Liver (tissue), 9 donors: ENCODE results near the gene SRPX. TPM values are rescaled to one million over a fixed set of nuclear protein-coding genes. Genes with fewer than 3 reads are reported as not detected.

Source experiments
- DNase-seq: peaks from one replicate; pipeline ENCODE4 v3.0.0-alpha.2; 2017; ENCODE audit warnings: low spot score
- H3K27ac ChIP-seq, 2 donors: one replicate each; pipeline ENCODE4 v1.7.0; 2013; ENCODE audit warnings: inconsistent platforms in 2 of 2, low read length in 2 of 2, control low read depth in 1 of 2, low read depth in 1 of 2, mild to moderate bottlenecking in 1 of 2
- H3K27me3 ChIP-seq, 4 donors: one replicate each; pipeline versions ENCODE4 v1.6.1 to v1.7.0; 2013; ENCODE audit warnings: low read length in 3 of 4, inconsistent platforms in 1 of 4, mild to moderate bottlenecking in 1 of 4, moderate library complexity in 1 of 4; ENCODE audit not compliant: control insufficient read depth in 4 of 4, insufficient read depth in 4 of 4
- H3K36me3 ChIP-seq, 4 donors: one replicate each; pipeline versions ENCODE4 v1.6.1 to v1.7.0; 2013; ENCODE audit warnings: low read length in 3 of 4, mild to moderate bottlenecking in 3 of 4, low read depth in 1 of 4, moderate library complexity in 1 of 4; ENCODE audit not compliant: control insufficient read depth in 4 of 4, insufficient read depth in 3 of 4
- H3K4me1 ChIP-seq, 4 donors: one replicate each; pipeline versions ENCODE4 v1.6.1 to v1.7.0; 2013; ENCODE audit warnings: low read length in 3 of 4, mild to moderate bottlenecking in 3 of 4, moderate library complexity in 1 of 4; ENCODE audit not compliant: control insufficient read depth in 4 of 4, insufficient read depth in 4 of 4
- H3K4me3 ChIP-seq, 3 donors: one replicate each; pipeline versions ENCODE4 v1.6.1 to v1.7.0; 2013; ENCODE audit warnings: low read length in 3 of 3, control low read depth in 1 of 3, low read depth in 1 of 3, mild to moderate bottlenecking in 1 of 3
- H3K9ac ChIP-seq, 2 donors: one replicate each; pipeline ENCODE4 v1.7.0; 2013; ENCODE audit warnings: low read length in 2 of 2, mild to moderate bottlenecking in 2 of 2, moderate library complexity in 2 of 2, control low read depth in 1 of 2, low read depth in 1 of 2
- H3K9me3 ChIP-seq, 4 donors: one replicate each; pipeline versions ENCODE4 v1.6.1 to v1.7.0; 2013; ENCODE audit warnings: low read length in 3 of 4; ENCODE audit not compliant: control insufficient read depth in 4 of 4
- ATF3 ChIP-seq: IDR thresholded peaks from 2 replicates; pipeline ENCODE4 v1.6.1; 2016; ENCODE audit warnings: antibody characterized with exemption
- EGR1 ChIP-seq, 2 donors: IDR thresholded peaks; 2 replicates each; pipeline ENCODE4 v1.6.1; 2016 to 2018; ENCODE audit warnings: antibody characterized with exemption in 2 of 2, low read depth in 2 of 2
- FOXA1 ChIP-seq: IDR thresholded peaks from 2 replicates; pipeline ENCODE4 v1.6.1; 2016; ENCODE audit warnings: antibody characterized with exemption
- FOXA2 ChIP-seq: IDR thresholded peaks from 2 replicates; pipeline ENCODE4 v1.6.1; 2016; ENCODE audit warnings: antibody characterized with exemption
- GABPA ChIP-seq, 2 donors: IDR thresholded peaks in 1 of 2; conservative IDR thresholded peaks in 1 of 2; 2 replicates each; pipeline ENCODE4 v1.6.1; 2016; ENCODE audit warnings: antibody characterized with exemption in 2 of 2, mild to moderate bottlenecking in 1 of 2, moderate library complexity in 1 of 2
- HNF4A ChIP-seq, 2 donors: conservative IDR thresholded peaks; 2 replicates each; pipeline ENCODE4 v1.6.1; 2016; ENCODE audit warnings: antibody characterized with exemption in 2 of 2, mild to moderate bottlenecking in 2 of 2
- HNF4G ChIP-seq: IDR thresholded peaks from 2 replicates; pipeline ENCODE4 v1.6.1; 2016; ENCODE audit warnings: antibody characterized with exemption
- JUND ChIP-seq, 2 donors: IDR thresholded peaks; 2 replicates each; pipeline ENCODE4 v1.6.1; 2016; ENCODE audit warnings: antibody characterized with exemption in 2 of 2
- NR2F2 ChIP-seq: IDR thresholded peaks from 2 replicates; pipeline ENCODE4 v1.6.1; 2016; ENCODE audit warnings: antibody characterized with exemption
- RAD21 ChIP-seq, 2 donors: IDR thresholded peaks; 2 replicates each; pipeline ENCODE4 v1.6.1; 2016; ENCODE audit warnings: antibody characterized with exemption in 2 of 2, mild to moderate bottlenecking in 2 of 2
- REST ChIP-seq: IDR thresholded peaks from 2 replicates; pipeline ENCODE4 v1.6.1; 2016; ENCODE audit warnings: antibody characterized with exemption, mild to moderate bottlenecking
- RXRA ChIP-seq, 2 donors: IDR thresholded peaks; 2 replicates each; pipeline ENCODE4 v1.6.1; 2017 to 2018; ENCODE audit warnings: antibody characterized with exemption in 2 of 2, mild to moderate bottlenecking in 1 of 2
- SP1 ChIP-seq: IDR thresholded peaks from 2 replicates; pipeline ENCODE4 v1.6.1; 2018; ENCODE audit warnings: antibody characterized with exemption, mild to moderate bottlenecking
- TAF1 ChIP-seq: conservative IDR thresholded peaks from 2 replicates; pipeline ENCODE4 v1.6.1; 2016; ENCODE audit warnings: antibody characterized with exemption, mild to moderate bottlenecking
- YY1 ChIP-seq: IDR thresholded peaks from 2 replicates; pipeline ENCODE4 v1.6.1; 2016; ENCODE audit warnings: antibody characterized with exemption, mild to moderate bottlenecking
- ZBTB33 ChIP-seq: IDR thresholded peaks from 2 replicates; pipeline ENCODE4 v1.6.1; 2016; ENCODE audit warnings: antibody characterized with exemption
- WGBS: extraction: QIAGEN DNeasy Blood & Tissue Kit; methylation state at CpG from one replicate; pipeline ENCODE4 v1.1.7; 2013; 5-methylcytosine and 5-hydroxymethylcytosine counted together
- polyA plus RNA-seq, 2 donors: library from polyadenylated mRNA; stranded (reverse) in 1 of 2; unstranded in 1 of 2; fragments of 200-250 nt in 1 of 2; fragments of >200 nt in 1 of 2; fragmentation: Nextera tagmentation in 1 of 2; extraction: Ambion mirVana in 1 of 2; gene quantifications; one replicate each; pipeline versions ENCODE4 v1.2.1 to v1.2.3, GENCODE V29; 2013 to 2015
- total RNA-seq, 2 donors: library from RNA; depleted of rRNA; stranded (reverse); fragments of >200 nt; gene quantifications; one replicate each; pipeline ENCODE4 v1.2.3, GENCODE V29; 2014
- TF ChIP-seq, protein P1 (sequence below): fragments of 150-350 bp; IDR thresholded peaks from 2 replicates; pipeline ENCODE4 v1.5.1; 2017; ENCODE audit warnings: improper control_type of control experiment, low read depth, low read length; ENCODE audit not compliant: missing input control
- TF ChIP-seq, protein P2 (sequence below): IDR thresholded peaks from 2 replicates; pipeline ENCODE4 v1.6.1; 2016; ENCODE audit warnings: antibody characterized with exemption
- donor health status: healthy.
- donor health status: healthy.
- donor health status: healthy.
- donor health status: healthy.
- donor health status: healthy.

Gene SRPX
- total and polyA plus RNA-seq, 4 donors, result 4.9 to 15.3 (median 10.3) TPM

DNA sequence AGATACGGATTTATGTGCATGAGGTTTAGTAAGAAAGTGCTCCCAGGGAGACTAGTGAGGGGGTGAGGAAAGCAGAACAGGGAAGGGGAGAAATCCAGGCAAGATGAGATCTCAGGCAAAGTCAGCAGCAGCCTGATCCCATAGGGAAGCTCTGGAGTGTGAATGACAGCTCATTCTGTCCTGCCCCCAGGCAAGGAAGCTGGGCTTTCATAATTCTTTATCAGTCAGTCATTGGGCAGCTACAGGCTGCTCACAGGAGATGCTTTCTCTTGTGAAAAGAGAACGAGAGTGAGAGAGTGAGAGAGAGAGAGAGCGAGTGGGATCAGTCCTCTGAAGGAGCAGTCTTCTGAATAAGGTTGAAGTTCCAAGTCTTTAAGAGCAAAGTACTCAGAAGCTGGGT, 48.1 kb downstream of the SRPX start:
- Histone ChIP-seq H3K4me3 (no peak overlapping the region), H3K9me3 (no peaks in the 10 kb centered on the region), H3K9ac (no peak overlapping the region), H3K27me3 (no peaks in the 10 kb centered on the region), H3K36me3 (no peaks in the 10 kb centered on the region), H3K27ac (no peak overlapping the region), H3K4me1 (no peaks in the 10 kb centered on the region)
- no peak for DNase-seq
- no peak for TF ChIP-seq JUND (IDR thresholded peaks at IDR 0.05)
- no peak for TF ChIP-seq FOXA1
- TF ChIP-seq ZBTB33, result no peak
- TF ChIP-seq HNF4A (conservative IDR thresholded peaks at IDR 0.05), result no peak
- no peak for TF ChIP-seq RAD21 (IDR thresholded peaks at IDR 0.05)
- TF ChIP-seq GABPA (IDR thresholded peaks at IDR 0.05 in 1 of 2, conservative IDR thresholded peaks at IDR 0.05 in 1 of 2), result no peak
- TF ChIP-seq, protein P1, sequence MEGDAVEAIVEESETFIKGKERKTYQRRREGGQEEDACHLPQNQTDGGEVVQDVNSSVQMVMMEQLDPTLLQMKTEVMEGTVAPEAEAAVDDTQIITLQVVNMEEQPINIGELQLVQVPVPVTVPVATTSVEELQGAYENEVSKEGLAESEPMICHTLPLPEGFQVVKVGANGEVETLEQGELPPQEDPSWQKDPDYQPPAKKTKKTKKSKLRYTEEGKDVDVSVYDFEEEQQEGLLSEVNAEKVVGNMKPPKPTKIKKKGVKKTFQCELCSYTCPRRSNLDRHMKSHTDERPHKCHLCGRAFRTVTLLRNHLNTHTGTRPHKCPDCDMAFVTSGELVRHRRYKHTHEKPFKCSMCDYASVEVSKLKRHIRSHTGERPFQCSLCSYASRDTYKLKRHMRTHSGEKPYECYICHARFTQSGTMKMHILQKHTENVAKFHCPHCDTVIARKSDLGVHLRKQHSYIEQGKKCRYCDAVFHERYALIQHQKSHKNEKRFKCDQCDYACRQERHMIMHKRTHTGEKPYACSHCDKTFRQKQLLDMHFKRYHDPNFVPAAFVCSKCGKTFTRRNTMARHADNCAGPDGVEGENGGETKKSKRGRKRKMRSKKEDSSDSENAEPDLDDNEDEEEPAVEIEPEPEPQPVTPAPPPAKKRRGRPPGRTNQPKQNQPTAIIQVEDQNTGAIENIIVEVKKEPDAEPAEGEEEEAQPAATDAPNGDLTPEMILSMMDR, result no peak
- 81% methylated on average over 3 of the region's 3 CpGs for whole genome bisulfite sequencing

DNA sequence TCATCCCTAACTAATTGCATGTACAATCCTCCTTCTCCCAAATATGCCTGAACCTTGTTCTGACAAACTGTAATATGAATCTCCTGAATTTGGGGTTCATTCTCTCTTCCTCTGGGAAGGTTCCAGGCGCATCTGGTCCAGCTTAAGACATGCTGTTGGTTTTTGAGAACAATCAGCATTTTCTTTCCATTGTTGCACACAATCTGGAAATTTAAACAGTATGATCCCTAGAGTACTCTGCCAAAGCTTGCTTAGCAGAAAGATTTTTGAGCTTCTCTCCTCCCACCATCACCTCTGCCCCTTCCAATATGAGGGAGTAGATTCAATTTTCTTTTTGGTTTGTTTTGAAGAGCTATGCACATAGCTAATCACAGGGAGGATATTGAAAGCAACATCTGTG, 50.1 kb downstream of the SRPX start:
- no peaks in the 10 kb centered on the region for H3K27me3 ChIP-seq
- no peaks in the 10 kb centered on the region for H3K36me3 ChIP-seq
- WGBS, result 83% methylated on average over 1 of the region's 1 CpG
- no peak for DNase-seq
- no peaks in the 10 kb centered on the region for H3K4me1 ChIP-seq
- TF ChIP-seq REST (no peak), RXRA (IDR thresholded peaks at IDR 0.05) (no peak), ZBTB33 (no peak), NR2F2 (no peak), FOXA2 (no peak), SP1 (no peak), TAF1 (no peak), EGR1 (IDR thresholded peaks at IDR 0.05; ENCODE audit: low read depth in 2 of 2) (no peak), RAD21 (IDR thresholded peaks at IDR 0.05) (no peak), YY1 (no peak), GABPA (IDR thresholded peaks at IDR 0.05 in 1 of 2, conservative IDR thresholded peaks at IDR 0.05 in 1 of 2) (no peak), ATF3 (no peak), HNF4A (conservative IDR thresholded peaks at IDR 0.05) (no peak), FOXA1 (no peak), HNF4G (no peak), JUND (IDR thresholded peaks at IDR 0.05) (no peak)
- TF ChIP-seq, protein P2, sequence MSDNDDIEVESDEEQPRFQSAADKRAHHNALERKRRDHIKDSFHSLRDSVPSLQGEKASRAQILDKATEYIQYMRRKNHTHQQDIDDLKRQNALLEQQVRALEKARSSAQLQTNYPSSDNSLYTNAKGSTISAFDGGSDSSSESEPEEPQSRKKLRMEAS, result no peak
- TF ChIP-seq, protein P1, result no peak
- H3K27ac ChIP-seq, result no peak overlapping the region
- no peak overlapping the region for H3K9ac ChIP-seq
- H3K4me3 ChIP-seq, result no peak overlapping the region
- no peaks in the 10 kb centered on the region for H3K9me3 ChIP-seq
